RWPE1 (cell line): ENCODE measurements around the gene SMIM13.

ENCODE experiments used
- CTCF ChIA-PET: fragments of 350-600 bp; sonication (Branson Sonifier 250); formaldehyde crosslinking; extraction: SDS; loops from one replicate; lab custom pipeline; 2021; lab: Yijun Ruan, JAX
- POLR2A ChIA-PET: fragments of 400-600 bp; formaldehyde crosslinking; extraction: SDS; loops from one replicate; lab custom pipeline; 2020; ENCODE audit warnings: antibody characterized with exemption; ENCODE audit not compliant: low non-redundant PET; lab: Yijun Ruan, JAX
- DNase-seq: peaks from one replicate; pipeline ENCODE4 v3.0.0; 2012; ENCODE audit warnings: low spot score
- H3K27ac ChIP-seq: fragments of 450-650 bp; 2 replicates; pipeline ENCODE4 v1.5.1; 2017
- CTCF ChIP-seq: fragments of 450-650 bp; conservative IDR thresholded peaks from 2 replicates; pipeline ENCODE4 v1.5.1; 2017; ENCODE audit warnings: low read depth, mild to moderate bottlenecking

The SMIM13 gene

DNA sequence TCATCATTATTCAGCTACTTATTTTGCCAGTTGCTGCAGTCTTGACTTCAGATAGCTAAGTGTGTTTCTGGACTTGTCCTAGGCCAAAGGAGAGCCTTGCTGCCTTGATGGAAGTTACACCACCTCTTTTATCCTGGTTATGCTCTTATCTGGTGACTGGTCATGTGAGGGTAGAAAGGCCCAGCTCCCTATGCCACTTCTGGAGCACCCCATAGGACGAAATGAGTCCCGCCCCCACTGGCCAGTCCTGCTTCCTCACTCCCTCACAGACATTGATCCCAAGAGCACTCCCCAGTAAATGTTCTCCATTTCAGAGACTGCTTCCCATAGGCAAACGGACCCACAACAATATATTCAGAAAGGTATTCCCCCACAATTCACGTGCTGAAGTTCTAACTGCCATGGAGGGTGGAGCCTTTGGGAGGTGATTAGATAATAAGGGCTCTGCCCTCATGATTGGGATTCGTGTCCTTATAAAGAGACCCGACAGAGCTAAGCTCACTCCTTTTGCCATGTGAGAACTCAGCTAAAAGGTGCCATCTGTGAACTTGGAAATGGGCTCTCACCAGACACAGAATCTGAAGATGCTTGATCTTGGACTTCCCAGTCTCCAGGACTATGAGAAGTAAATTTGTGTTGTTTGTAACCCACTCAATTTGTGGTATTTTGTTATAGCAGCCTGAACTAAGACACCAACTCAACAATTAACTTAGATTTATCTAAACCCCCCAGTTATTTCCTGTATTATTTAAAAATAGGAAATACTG lies 28.0 kb upstream of the SMIM13 start:
- POLR2A ChIA-PET = no interaction called here
- CTCF ChIA-PET = interaction anchor here (0.6 to 0.8 kb wide), 2 partner anchors 9 to 510 kb away, joined by 4 read pairs; no protein-coding TSS in a partner anchor
- no peak for DNase-seq
- TF ChIP-seq CTCF = no peak
- no peak overlapping the region for H3K27ac ChIP-seq

- no peak for DNase-seq
- no peak for TF ChIP-seq CTCF
- POLR2A ChIA-PET = no interaction called here
- CTCF ChIA-PET = interaction anchor here (0.6 to 1.5 kb wide), 4 partner anchors 113 to 509 kb away, joined by 3 to 5 read pairs (median 4); no protein-coding TSS in a partner anchor
- H3K27ac ChIP-seq = no peak overlapping the region
Measured at GRCh38 chr6:11066505-11067347, 26.9 kb upstream of the SMIM13 start.

- ChIA-PET POLR2A (no interaction called here), CTCF (interaction anchor here (1.3 to 1.5 kb wide), 2 partner anchors 113 to 428 kb away, joined by 4 to 5 read pairs; no protein-coding TSS in a partner anchor)
- no peak overlapping the region for H3K27ac ChIP-seq
- no peak for TF ChIP-seq CTCF
- no peak for DNase-seq
Measured at GRCh38 chr6:11067348-11067747, 26.3 kb upstream of the SMIM13 start.

GRCh38 chr6:11069760-11070159 lies 23.9 kb upstream of the SMIM13 start:
- CTCF ChIA-PET = interaction anchor here (0.6 to 1.8 kb wide), 4 partner anchors 13 to 232 kb away, joined by 3 to 15 read pairs (median 6); no protein-coding TSS in a partner anchor
- TF ChIP-seq CTCF = no peak
- POLR2A ChIA-PET = no interaction called here
- no peak overlapping the region for H3K27ac ChIP-seq
- no peak for DNase-seq

GRCh38 chr6:11072101-11072500 lies 21.5 kb upstream of the SMIM13 start:
- CTCF ChIA-PET = interaction anchor here (0.6 to 1.1 kb wide), 2 partner anchors 117 to 542 kb away, joined by 3 to 4 read pairs; no protein-coding TSS in a partner anchor
- DNase-seq = no peak
- H3K27ac ChIP-seq = no peak overlapping the region
- POLR2A ChIA-PET = no interaction called here
- no peak for TF ChIP-seq CTCF

DNA sequence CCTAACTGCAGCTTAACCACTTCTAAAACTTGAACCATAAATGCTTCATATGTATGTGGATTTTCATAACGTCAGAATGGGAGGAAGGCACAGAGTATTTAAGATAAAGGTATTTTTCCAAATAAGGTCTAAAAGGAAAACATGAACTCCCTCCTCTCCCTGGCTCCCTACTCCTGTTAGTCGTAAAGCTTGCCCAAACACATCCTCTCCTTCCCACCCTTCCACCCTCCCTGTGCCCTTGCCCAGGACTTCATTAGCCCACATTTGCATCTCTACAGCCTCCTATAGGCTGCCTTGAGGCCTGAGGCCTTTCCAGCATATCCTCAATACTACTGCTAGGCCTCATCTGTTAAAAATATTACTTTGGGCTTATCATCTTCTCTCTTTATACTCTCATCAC lies 17.1 kb upstream of the SMIM13 start:
- no peak for DNase-seq
- ChIA-PET CTCF (interaction anchor here (0.6 kb wide), 1 partner anchor 379 kb away, joined by 3 read pairs; no protein-coding TSS in a partner anchor), POLR2A (no interaction called here)
- no peak overlapping the region for H3K27ac ChIP-seq
- TF ChIP-seq CTCF = no peak
